SK-N-SH (cell line): ENCODE results near the gene FETUB. TPM values are rescaled to one million over a fixed set of nuclear protein-coding genes. Genes with fewer than 3 reads are reported as not detected.

Experiments
- CTCF ChIA-PET: fragments of 300-600, 350-600 bp; formaldehyde crosslinking; extraction: SDS; loops from one replicate; lab custom pipeline; 2021; lab: Yijun Ruan, JAX
- POLR2A ChIA-PET: fragments of 350-600 bp; sonication (Branson Sonifier 250); formaldehyde crosslinking; extraction: SDS; loops from one replicate; lab custom pipeline; 2020; ENCODE audit warnings: antibody characterized with exemption, inconsistent platforms; lab: Yijun Ruan, JAX
- DNase-seq: peaks from one replicate; pipeline ENCODE4 v3.0.0; 2012
- H2AFZ ChIP-seq: fragments of 200-600 bp; sonication (generic); 2 replicates; pipeline ENCODE4 v1.8.1; 2016; ENCODE audit warnings: antibody characterized with exemption, mild to moderate bottlenecking, low read depth
- H3F3A ChIP-seq: fragments of 200-600 bp; sonication (generic); replicated peaks from 2 replicates; pipeline ENCODE3; 2016; ENCODE audit warnings: antibody characterized with exemption, mild to moderate bottlenecking; ENCODE audit not compliant: insufficient read depth
- H3K27ac ChIP-seq, 2 experiments: fragments of 200-500 bp in 1 of 2; fragments of 200-600 bp in 1 of 2; sonication (Bioruptor generic) in 1 of 2; sonication (generic), shearing (Covaris generic) in 1 of 2; 2 replicates each; pipeline versions ENCODE4 v1.5.1 to v1.6.1; 2014 to 2016; ENCODE audit warnings: low read depth in 2 of 2, inconsistent platforms in 1 of 2, low read length in 1 of 2, mild to moderate bottlenecking in 1 of 2, mixed read lengths in 1 of 2
- H3K27me3 ChIP-seq: fragments of 200-600 bp; sonication (generic), shearing (Covaris generic); 2 replicates; pipeline ENCODE4 v1.6.1; 2016; ENCODE audit warnings: mixed run types; ENCODE audit not compliant: insufficient read depth
- H3K36me3 ChIP-seq, 2 experiments: fragments of 200-500 bp in 1 of 2; fragments of 200-600 bp in 1 of 2; sonication (Bioruptor generic) in 1 of 2; sonication (generic) in 1 of 2; replicated peaks in 1 of 2; 2 replicates each; pipeline versions ENCODE3 to v1.5.1; 2014 to 2016; ENCODE audit warnings: low read length in 1 of 2, mild to moderate bottlenecking in 1 of 2; ENCODE audit not compliant: insufficient read depth in 2 of 2, control insufficient read depth in 1 of 2
- H3K4me1 ChIP-seq, 2 experiments: fragments of 200-500 bp in 1 of 2; fragments of 200-600 bp in 1 of 2; sonication (Bioruptor generic) in 1 of 2; sonication (generic), shearing (Covaris generic) in 1 of 2; 2 replicates each; pipeline versions ENCODE4 v1.5.1 to v1.6.1; 2014 to 2016; ENCODE audit warnings: low read depth in 1 of 2, low read length in 1 of 2, mixed run types in 1 of 2; ENCODE audit not compliant: insufficient read depth in 2 of 2, control insufficient read depth in 1 of 2
- H3K4me2 ChIP-seq: fragments of 200-600 bp; sonication (generic), shearing (Covaris generic); 2 replicates; pipeline ENCODE4 v1.6.1; 2017; ENCODE audit warnings: mixed run types
- H3K4me3 ChIP-seq, 2 experiments: fragments of 200-500 bp in 1 of 2; fragments of 200-600 bp in 1 of 2; sonication (Bioruptor generic) in 1 of 2; sonication (generic), shearing (Covaris generic) in 1 of 2; 2 replicates each; pipeline versions ENCODE4 v1.5.1 to v1.8.1; 2014 to 2016; ENCODE audit warnings: low read depth in 2 of 2, inconsistent platforms in 1 of 2, low read length in 1 of 2, mild to moderate bottlenecking in 1 of 2, mixed read lengths in 1 of 2, moderate library complexity in 1 of 2
- H3K79me2 ChIP-seq: fragments of 200-600 bp; sonication (generic); 2 replicates; pipeline ENCODE4 v1.8.1; 2017; ENCODE audit warnings: mild to moderate bottlenecking; ENCODE audit not compliant: insufficient read depth
- H3K9ac ChIP-seq: fragments of 200-600 bp; sonication (generic); 2 replicates; pipeline ENCODE4 v1.6.1; 2017; ENCODE audit warnings: mixed run types
- H3K9me2 ChIP-seq: fragments of 200-600 bp; sonication (generic); 2 replicates; pipeline ENCODE4 v1.6.1; 2017; ENCODE audit warnings: mixed run types
- H3K9me3 ChIP-seq: fragments of 200-600 bp; sonication (generic); 2 replicates; pipeline ENCODE4 v1.6.1; 2017; ENCODE audit warnings: mixed run types, mild to moderate bottlenecking, moderate library complexity
- H4K20me1 ChIP-seq: fragments of 200-600 bp; sonication (generic); 2 replicates; pipeline ENCODE4 v1.6.1; 2017; ENCODE audit warnings: mild to moderate bottlenecking, mixed run types; ENCODE audit not compliant: insufficient read depth
- CHD2 ChIP-seq: fragments of 150-350 bp; IDR thresholded peaks from 2 replicates; pipeline ENCODE4 v1.6.1; 2018; ENCODE audit warnings: low read length; ENCODE audit not compliant: partially characterized antibody
- ELF1 ChIP-seq: IDR thresholded peaks from 2 replicates; pipeline ENCODE4 v1.4.0; 2012
- EZH2phosphoT487 ChIP-seq: fragments of 200-600 bp; sonication (generic); IDR thresholded peaks from 2 replicates; pipeline ENCODE4 v1.6.1; 2017; ENCODE audit warnings: low read depth, mixed run types, mild to moderate bottlenecking, antibody characterized with exemption, moderate library complexity, borderline replicate concordance
- GABPA ChIP-seq: IDR thresholded peaks from 2 replicates; pipeline ENCODE4 v1.4.0; 2012; ENCODE audit warnings: low read depth, mild to moderate bottlenecking
- GATA2 ChIP-seq: sonication (generic); formaldehyde crosslinking; IDR thresholded peaks from 2 replicates; pipeline ENCODE4 v1.5.0; 2020; ENCODE audit warnings: mild to moderate bottlenecking, missing genetic modification reagents
- MEF2A ChIP-seq: IDR thresholded peaks from 2 replicates; pipeline ENCODE4 v1.4.0; 2012; ENCODE audit warnings: low read depth, borderline replicate concordance
- MXI1 ChIP-seq: IDR thresholded peaks from 2 replicates; pipeline ENCODE4 v1.6.1; 2012; ENCODE audit warnings: mild to moderate bottlenecking, low read depth, low read length, improper control_type of control experiment
- NRF1 ChIP-seq: IDR thresholded peaks from 2 replicates; pipeline ENCODE4 v1.6.1; 2012; ENCODE audit warnings: low read depth, mild to moderate bottlenecking, low read length
- RAD21 ChIP-seq: IDR thresholded peaks from 2 replicates; pipeline ENCODE4 v1.6.1; 2012; ENCODE audit warnings: mild to moderate bottlenecking, low read length
- RCOR1 ChIP-seq: fragments of 150-350 bp; IDR thresholded peaks from 2 replicates; pipeline ENCODE4 v1.6.1; 2017; ENCODE audit warnings: antibody characterized with exemption, low read length
- SIN3A ChIP-seq: IDR thresholded peaks from 2 replicates; pipeline ENCODE4 v1.6.1; 2012; ENCODE audit warnings: low read depth, mild to moderate bottlenecking, low read length, moderate library complexity, borderline replicate concordance
- TAF1 ChIP-seq: IDR thresholded peaks from 2 replicates; pipeline ENCODE4 v1.6.1; 2012; ENCODE audit warnings: low read depth, mild to moderate bottlenecking, low read length, moderate library complexity, borderline replicate concordance
- TCF12 ChIP-seq: IDR thresholded peaks from 2 replicates; pipeline ENCODE4 v1.4.0; 2012
- YY1 ChIP-seq: IDR thresholded peaks from 2 replicates; pipeline ENCODE4 v1.4.0; 2012; ENCODE audit warnings: low read depth, mild to moderate bottlenecking
- WGBS: methylation state at CpG from one replicate; pipeline ENCODE4 v1.1.6; 2017; ENCODE audit warnings: low lambda C conversion rate; 5-methylcytosine and 5-hydroxymethylcytosine counted together
- polyA plus RNA-seq, 3 experiments: library from polyadenylated mRNA; depleted of rRNA; stranded (reverse); fragments of >200 nt; gene quantifications; 2 replicates each; pipeline ENCODE4 v1.2.3, GENCODE V29; 2012
- TF ChIP-seq, protein P1 (sequence below): fragments of 150-350 bp; IDR thresholded peaks from 2 replicates; pipeline ENCODE4 v1.6.1; 2016; ENCODE audit warnings: mild to moderate bottlenecking, low read depth, low read length
- TF ChIP-seq, protein P2 (sequence below): IDR thresholded peaks from 2 replicates; pipeline ENCODE4 v1.4.0; 2012; ENCODE audit warnings: low read depth, borderline replicate concordance
- TF ChIP-seq, protein P3 (sequence below): fragments of 200-600 bp; sonication (generic); IDR thresholded peaks from 2 replicates; pipeline ENCODE4 v1.6.1; 2017; ENCODE audit warnings: antibody characterized with exemption, mild to moderate bottlenecking, moderate library complexity
- TF ChIP-seq, protein P4 (sequence below): fragments of 150-350 bp; IDR thresholded peaks from 2 replicates; pipeline ENCODE4 v1.6.1; 2017; ENCODE audit warnings: antibody characterized with exemption, low read length, low read depth, borderline replicate concordance
- TF ChIP-seq, protein P5 (sequence below): IDR thresholded peaks from 2 replicates; pipeline ENCODE4 v1.4.0; 2012; ENCODE audit warnings: low read depth

The FETUB gene
- polyA plus RNA-seq, 1 of the 3 experiments (the other 2 are of a cell fraction): 0.05 TPM

DNA sequence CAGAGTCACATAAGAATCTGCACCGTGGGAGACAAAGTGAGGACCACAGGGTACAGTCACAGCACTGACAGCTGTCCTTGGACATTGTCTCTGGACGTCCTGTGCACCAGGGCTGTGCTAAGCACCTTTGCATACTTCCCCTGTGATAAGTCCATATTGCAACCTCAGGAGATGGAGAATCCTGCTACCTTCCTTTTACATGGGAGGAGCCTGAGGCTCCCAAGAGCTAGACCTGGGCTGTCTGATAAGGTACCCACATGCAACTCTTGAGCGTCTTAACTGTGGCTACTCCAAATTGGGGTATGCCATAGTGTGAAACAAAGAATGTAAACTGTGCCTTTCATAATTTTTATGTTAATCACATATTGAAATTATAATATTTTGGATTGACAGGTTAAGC is 2.5 kb upstream of the FETUB start:
- Histone ChIP-seq H3K4me2 (no peak overlapping the region), H3K79me2 (no peaks in the 10 kb centered on the region), H3K9me2 (no peaks in the 10 kb centered on the region), H4K20me1 (no peaks in the 10 kb centered on the region), H3K36me3 (no peaks in the 10 kb centered on the region), H3K4me3 (no peak overlapping the region), H3K4me1 (no peaks in the 10 kb centered on the region), H3K27me3 (peaks cover 23% of the 10 kb centered on the region; the same call in 1 of the 2 replicates), H2AFZ (no peak overlapping the region), H3K27ac (no peak overlapping the region), H3K9ac (no peak overlapping the region), H3F3A (no peaks in the 10 kb centered on the region)
- 14% methylated on average over 1 of the region's 3 CpGs for WGBS
- POLR2A ChIA-PET: interaction anchor here (1.2 kb wide), 1 partner anchor 146 kb away, joined by 4 read pairs; the partner anchor contains the start of gene EIF4A2
- DNase-seq: no peak
- TF ChIP-seq TAF1: no peak
- TF ChIP-seq SIN3A: no peak
- TF ChIP-seq, protein P1, sequence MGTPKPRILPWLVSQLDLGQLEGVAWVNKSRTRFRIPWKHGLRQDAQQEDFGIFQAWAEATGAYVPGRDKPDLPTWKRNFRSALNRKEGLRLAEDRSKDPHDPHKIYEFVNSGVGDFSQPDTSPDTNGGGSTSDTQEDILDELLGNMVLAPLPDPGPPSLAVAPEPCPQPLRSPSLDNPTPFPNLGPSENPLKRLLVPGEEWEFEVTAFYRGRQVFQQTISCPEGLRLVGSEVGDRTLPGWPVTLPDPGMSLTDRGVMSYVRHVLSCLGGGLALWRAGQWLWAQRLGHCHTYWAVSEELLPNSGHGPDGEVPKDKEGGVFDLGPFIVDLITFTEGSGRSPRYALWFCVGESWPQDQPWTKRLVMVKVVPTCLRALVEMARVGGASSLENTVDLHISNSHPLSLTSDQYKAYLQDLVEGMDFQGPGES: no peak
- no peak for TF ChIP-seq MXI1
- TF ChIP-seq, protein P2, sequence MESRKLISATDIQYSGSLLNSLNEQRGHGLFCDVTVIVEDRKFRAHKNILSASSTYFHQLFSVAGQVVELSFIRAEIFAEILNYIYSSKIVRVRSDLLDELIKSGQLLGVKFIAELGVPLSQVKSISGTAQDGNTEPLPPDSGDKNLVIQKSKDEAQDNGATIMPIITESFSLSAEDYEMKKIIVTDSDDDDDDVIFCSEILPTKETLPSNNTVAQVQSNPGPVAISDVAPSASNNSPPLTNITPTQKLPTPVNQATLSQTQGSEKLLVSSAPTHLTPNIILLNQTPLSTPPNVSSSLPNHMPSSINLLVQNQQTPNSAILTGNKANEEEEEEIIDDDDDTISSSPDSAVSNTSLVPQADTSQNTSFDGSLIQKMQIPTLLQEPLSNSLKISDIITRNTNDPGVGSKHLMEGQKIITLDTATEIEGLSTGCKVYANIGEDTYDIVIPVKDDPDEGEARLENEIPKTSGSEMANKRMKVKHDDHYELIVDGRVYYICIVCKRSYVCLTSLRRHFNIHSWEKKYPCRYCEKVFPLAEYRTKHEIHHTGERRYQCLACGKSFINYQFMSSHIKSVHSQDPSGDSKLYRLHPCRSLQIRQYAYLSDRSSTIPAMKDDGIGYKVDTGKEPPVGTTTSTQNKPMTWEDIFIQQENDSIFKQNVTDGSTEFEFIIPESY: no peak
- no peak for TF ChIP-seq NRF1
- TF ChIP-seq YY1: no peak
- TF ChIP-seq, protein P3, sequence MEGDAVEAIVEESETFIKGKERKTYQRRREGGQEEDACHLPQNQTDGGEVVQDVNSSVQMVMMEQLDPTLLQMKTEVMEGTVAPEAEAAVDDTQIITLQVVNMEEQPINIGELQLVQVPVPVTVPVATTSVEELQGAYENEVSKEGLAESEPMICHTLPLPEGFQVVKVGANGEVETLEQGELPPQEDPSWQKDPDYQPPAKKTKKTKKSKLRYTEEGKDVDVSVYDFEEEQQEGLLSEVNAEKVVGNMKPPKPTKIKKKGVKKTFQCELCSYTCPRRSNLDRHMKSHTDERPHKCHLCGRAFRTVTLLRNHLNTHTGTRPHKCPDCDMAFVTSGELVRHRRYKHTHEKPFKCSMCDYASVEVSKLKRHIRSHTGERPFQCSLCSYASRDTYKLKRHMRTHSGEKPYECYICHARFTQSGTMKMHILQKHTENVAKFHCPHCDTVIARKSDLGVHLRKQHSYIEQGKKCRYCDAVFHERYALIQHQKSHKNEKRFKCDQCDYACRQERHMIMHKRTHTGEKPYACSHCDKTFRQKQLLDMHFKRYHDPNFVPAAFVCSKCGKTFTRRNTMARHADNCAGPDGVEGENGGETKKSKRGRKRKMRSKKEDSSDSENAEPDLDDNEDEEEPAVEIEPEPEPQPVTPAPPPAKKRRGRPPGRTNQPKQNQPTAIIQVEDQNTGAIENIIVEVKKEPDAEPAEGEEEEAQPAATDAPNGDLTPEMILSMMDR: no peak
- TF ChIP-seq GATA2 (CRISPR knock-in tag): no peak
- TF ChIP-seq EZH2phosphoT487: no peak
- TF ChIP-seq, all 33 proteins: peak for 0
- no peaks in the 10 kb centered on the region for H3K9me3 ChIP-seq
- CTCF ChIA-PET: interaction anchor here (0.6 to 1.7 kb wide), 4 partner anchors 20 to 681 kb away, joined by 3 read pairs; no protein-coding TSS in a partner anchor

DNA sequence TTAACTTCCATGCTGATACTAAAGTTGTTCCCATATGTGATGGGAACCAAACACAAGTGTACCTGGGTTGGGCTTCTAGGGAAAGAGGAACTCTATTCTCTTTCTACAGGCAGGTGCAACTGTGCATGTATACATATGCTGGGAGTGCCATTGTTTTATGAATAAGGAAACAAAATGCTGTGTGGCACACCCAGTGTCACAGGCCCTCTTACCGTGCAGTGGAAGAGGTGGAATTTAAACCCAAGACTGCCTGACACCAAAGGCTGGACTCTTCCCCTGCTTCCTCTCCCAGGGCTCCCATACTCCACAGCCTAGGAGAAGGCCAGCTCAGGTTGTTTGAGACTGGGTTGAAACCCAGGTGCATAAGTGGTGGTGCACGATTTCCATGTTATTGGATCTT is 1.9 kb upstream of the FETUB start:
- Histone ChIP-seq H3K36me3 (no peaks in the 10 kb centered on the region), H3K9me3 (no peaks in the 10 kb centered on the region), H3K27me3 (peaks cover 28% of the 10 kb centered on the region; the same call in 1 of the 2 replicates), H4K20me1 (no peaks in the 10 kb centered on the region), H3K27ac (no peak overlapping the region), H3K4me1 (no peaks in the 10 kb centered on the region), H3K4me3 (no peak overlapping the region), H3K4me2 (no peak overlapping the region), H3K9me2 (no peaks in the 10 kb centered on the region), H2AFZ (no peak overlapping the region), H3F3A (no peaks in the 10 kb centered on the region), H3K9ac (no peak overlapping the region), H3K79me2 (no peaks in the 10 kb centered on the region)
- no peak for DNase-seq
- WGBS: 6% methylated on average over 2 of the region's 2 CpGs
- POLR2A ChIA-PET: interaction anchor here (1.2 kb wide), 1 partner anchor 145 kb away, joined by 4 read pairs; the partner anchor contains the start of gene EIF4A2
- CTCF ChIA-PET: interaction anchor here (0.6 to 1.7 kb wide), 3 partner anchors 21 to 680 kb away, joined by 3 read pairs; no protein-coding TSS in a partner anchor
- TF ChIP-seq RAD21 (no peak), MEF2A (no peak), SIN3A (no peak), CHD2 (no peak), GABPA (no peak), ELF1 (no peak), MXI1 (no peak), TCF12 (no peak), YY1 (no peak), RCOR1 (no peak)
- TF ChIP-seq, protein P4, sequence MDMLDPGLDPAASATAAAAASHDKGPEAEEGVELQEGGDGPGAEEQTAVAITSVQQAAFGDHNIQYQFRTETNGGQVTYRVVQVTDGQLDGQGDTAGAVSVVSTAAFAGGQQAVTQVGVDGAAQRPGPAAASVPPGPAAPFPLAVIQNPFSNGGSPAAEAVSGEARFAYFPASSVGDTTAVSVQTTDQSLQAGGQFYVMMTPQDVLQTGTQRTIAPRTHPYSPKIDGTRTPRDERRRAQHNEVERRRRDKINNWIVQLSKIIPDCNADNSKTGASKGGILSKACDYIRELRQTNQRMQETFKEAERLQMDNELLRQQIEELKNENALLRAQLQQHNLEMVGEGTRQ: no peak
- TF ChIP-seq, protein P3: no peak
- TF ChIP-seq, protein P5, sequence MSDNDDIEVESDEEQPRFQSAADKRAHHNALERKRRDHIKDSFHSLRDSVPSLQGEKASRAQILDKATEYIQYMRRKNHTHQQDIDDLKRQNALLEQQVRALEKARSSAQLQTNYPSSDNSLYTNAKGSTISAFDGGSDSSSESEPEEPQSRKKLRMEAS: no peak
